Keratinocyte (primary cell): Measurements from ENCODE around the gene SIK2. TPM values are rescaled to one million over a fixed set of nuclear protein-coding genes. Genes with fewer than 3 reads are reported as not detected.
A peak's percentile ranks its signal among the peaks of the same experiment; 100 is the strongest.

Experiments
- DNase-seq: peaks from one replicate; pipeline ENCODE4 v3.0.0-alpha.2; 2011; ENCODE audit warnings: low read depth, missing footprints, low spot score
- FAIRE-seq: peaks from 2 replicates; lab custom pipeline; 2011; peaks lifted over from hg19 to GRCh38; lab: Jason Lieb, UNC
- H2AFZ ChIP-seq: 2 replicates; pipeline ENCODE4 v1.6.0; 2012; ENCODE audit warnings: low read length, control low read depth, inconsistent platforms; ENCODE audit not compliant: control insufficient read depth
- H3K27ac ChIP-seq: 2 replicates; pipeline ENCODE4 v1.5.1; 2011; ENCODE audit warnings: low read length; ENCODE audit not compliant: control insufficient read depth, insufficient read depth
- H3K27me3 ChIP-seq: 3 replicates; pipeline ENCODE4 v1.6.0; 2011; ENCODE audit warnings: low read length; ENCODE audit not compliant: control insufficient read depth, insufficient read depth; ENCODE audit errors: extremely low read depth
- H3K36me3 ChIP-seq, 2 experiments: 2 replicates in 1 of 2; 3 replicates in 1 of 2; pipeline ENCODE4 v1.5.1; 2011; ENCODE audit warnings: low read length in 2 of 2, mild to moderate bottlenecking in 1 of 2; ENCODE audit not compliant: control insufficient read depth in 2 of 2, insufficient read depth in 2 of 2; ENCODE audit errors: extremely low read depth in 1 of 2
- H3K4me1 ChIP-seq: 3 replicates; pipeline ENCODE4 v1.5.1; 2011; ENCODE audit warnings: low read length; ENCODE audit not compliant: control insufficient read depth, insufficient read depth; ENCODE audit errors: extremely low read depth
- H3K4me2 ChIP-seq: 3 replicates; pipeline ENCODE4 v1.6.0; 2011; ENCODE audit warnings: low read depth, low read length; ENCODE audit not compliant: control insufficient read depth, insufficient read depth; ENCODE audit errors: extremely low read depth
- H3K4me3 ChIP-seq, 3 experiments: fragments of 200-600 bp in 1 of 3; sonication (generic) in 1 of 3; 2 replicates in 2 of 3; 3 replicates in 1 of 3; pipeline ENCODE4 v1.5.1; 2011 to 2016; ENCODE audit warnings: low read length in 3 of 3, mild to moderate bottlenecking in 3 of 3, control low read depth in 2 of 3, inconsistent platforms in 1 of 3, low read depth in 1 of 3, mixed read lengths in 1 of 3, mixed run types in 1 of 3, moderate library complexity in 1 of 3; ENCODE audit not compliant: control insufficient read depth in 2 of 3, insufficient read depth in 2 of 3; ENCODE audit errors: extremely low read depth in 1 of 3
- H3K79me2 ChIP-seq: 2 replicates; pipeline ENCODE4 v1.6.0; 2012; ENCODE audit warnings: low read length; ENCODE audit not compliant: control insufficient read depth, insufficient read depth
- H3K9ac ChIP-seq: 3 replicates; pipeline ENCODE4 v1.6.0; 2011; ENCODE audit warnings: low read length; ENCODE audit not compliant: control insufficient read depth, insufficient read depth; ENCODE audit errors: extremely low read depth
- H3K9me1 ChIP-seq: 3 replicates; pipeline ENCODE4 v1.6.0; 2011; ENCODE audit warnings: low read length; ENCODE audit not compliant: control insufficient read depth, insufficient read depth; ENCODE audit errors: extremely low read depth
- H3K9me3 ChIP-seq: 2 replicates; pipeline ENCODE4 v1.5.1; 2012; ENCODE audit warnings: low read depth, low read length; ENCODE audit not compliant: control insufficient read depth
- H4K20me1 ChIP-seq: 3 replicates; pipeline ENCODE4 v1.6.0; 2011; ENCODE audit warnings: low read length; ENCODE audit not compliant: control insufficient read depth, insufficient read depth; ENCODE audit errors: extremely low read depth
- EZH2 ChIP-seq: IDR thresholded peaks from one replicate; pipeline ENCODE4 v1.6.1; 2012; ENCODE audit warnings: inconsistent platforms, mild to moderate bottlenecking, low read length, moderate library complexity
- dilution Hi-C: fragments of 300-500 bp; cut with MboI; formaldehyde crosslinking; loops from one replicate; pipeline ENCODE4 v1.7.0; 2020; ENCODE audit warnings: low sequenced_read_pairs; ENCODE audit not compliant: extremely low pct_ligation_motif_present
- polyA plus RNA-seq, 5 experiments: library from polyadenylated mRNA; depleted of rRNA in 3 of 5; stranded (reverse) in 3 of 5; stranded (forward) in 1 of 5; unstranded in 1 of 5; fragments of >200 nt; gene quantifications; 1 replicate in 1 of 5; 2 replicates in 3 of 5; 3 replicates in 1 of 5; pipeline versions ENCODE4 v1.2.1 to v1.2.3, GENCODE V29; 2011 to 2012; ENCODE audit warnings: missing spikeins in 2 of 5, low read depth in 1 of 5, low replicate concordance in 1 of 5
- TF ChIP-seq, protein P1 (sequence below), 3 experiments: IDR thresholded peaks in 1 of 3; conservative IDR thresholded peaks in 1 of 3; optimal IDR thresholded peaks in 1 of 3; 2 replicates in 2 of 3; 3 replicates in 1 of 3; pipeline versions ENCODE3 to v1.5.1; 2011; ENCODE audit warnings: low read length in 3 of 3, mild to moderate bottlenecking in 3 of 3, moderate library complexity in 2 of 3, control low read depth in 1 of 3, inconsistent platforms in 1 of 3; ENCODE audit not compliant: insufficient read depth in 2 of 3; ENCODE audit errors: extremely low read depth in 1 of 3

SIK2 gene
- polyA plus RNA-seq, 1 donor (not counting 4 experiments of a cell fraction or from before 2014, with no cell fraction given): 10.0 TPM

DNA sequence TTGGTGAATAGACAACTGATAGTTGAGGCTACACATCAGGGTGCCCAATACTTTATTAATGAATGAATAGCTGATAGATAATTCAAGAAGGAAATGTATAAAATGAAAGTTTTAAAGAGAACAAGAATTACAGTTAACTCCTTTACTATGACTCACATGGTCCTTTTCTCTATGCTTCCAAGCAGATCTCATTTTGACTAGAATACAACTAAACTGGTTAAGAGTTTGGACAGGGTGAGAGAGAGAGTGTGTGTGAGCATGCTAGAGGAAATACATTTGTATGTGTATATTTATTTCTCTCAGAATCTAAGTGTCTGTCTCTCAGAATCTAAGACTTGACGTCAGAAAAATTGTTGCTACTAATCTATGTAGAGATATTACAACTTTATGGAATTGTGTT, 66.7 kb downstream of the SIK2 start:
- no peaks in the 10 kb centered on the region for H3K9me1 ChIP-seq
- TF ChIP-seq, protein P1, sequence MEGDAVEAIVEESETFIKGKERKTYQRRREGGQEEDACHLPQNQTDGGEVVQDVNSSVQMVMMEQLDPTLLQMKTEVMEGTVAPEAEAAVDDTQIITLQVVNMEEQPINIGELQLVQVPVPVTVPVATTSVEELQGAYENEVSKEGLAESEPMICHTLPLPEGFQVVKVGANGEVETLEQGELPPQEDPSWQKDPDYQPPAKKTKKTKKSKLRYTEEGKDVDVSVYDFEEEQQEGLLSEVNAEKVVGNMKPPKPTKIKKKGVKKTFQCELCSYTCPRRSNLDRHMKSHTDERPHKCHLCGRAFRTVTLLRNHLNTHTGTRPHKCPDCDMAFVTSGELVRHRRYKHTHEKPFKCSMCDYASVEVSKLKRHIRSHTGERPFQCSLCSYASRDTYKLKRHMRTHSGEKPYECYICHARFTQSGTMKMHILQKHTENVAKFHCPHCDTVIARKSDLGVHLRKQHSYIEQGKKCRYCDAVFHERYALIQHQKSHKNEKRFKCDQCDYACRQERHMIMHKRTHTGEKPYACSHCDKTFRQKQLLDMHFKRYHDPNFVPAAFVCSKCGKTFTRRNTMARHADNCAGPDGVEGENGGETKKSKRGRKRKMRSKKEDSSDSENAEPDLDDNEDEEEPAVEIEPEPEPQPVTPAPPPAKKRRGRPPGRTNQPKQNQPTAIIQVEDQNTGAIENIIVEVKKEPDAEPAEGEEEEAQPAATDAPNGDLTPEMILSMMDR (optimal IDR thresholded peaks at IDR 0.05 in 1 of 3, IDR thresholded peaks at IDR 0.05 in 1 of 3, conservative IDR thresholded peaks at IDR 0.05 in 1 of 3; ENCODE audit: extremely low read depth in 1 of 3, insufficient read depth in 2 of 3, low read length in 3 of 3): no peak
- no peak for TF ChIP-seq EZH2
- no peaks in the 10 kb centered on the region for H3K79me2 ChIP-seq
- no peak overlapping the region for H3K9ac ChIP-seq
- no peaks in the 10 kb centered on the region for H3K9me3 ChIP-seq
- FAIRE-seq (no peak), DNase-seq (no peak)
- dilution Hi-C loops: no loop called here
- no peak overlapping the region for H3K4me3 ChIP-seq
- H4K20me1 ChIP-seq: no peaks in the 10 kb centered on the region
- no peak overlapping the region for H2AFZ ChIP-seq
- H3K27ac ChIP-seq: no peak overlapping the region
- no peak overlapping the region for H3K4me2 ChIP-seq
- H3K36me3 ChIP-seq: peaks cover 7 to 9% of the 10 kb centered on the region in 2 experiments
- no peaks in the 10 kb centered on the region for H3K27me3 ChIP-seq
- H3K4me1 ChIP-seq: no peaks in the 10 kb centered on the region

DNA sequence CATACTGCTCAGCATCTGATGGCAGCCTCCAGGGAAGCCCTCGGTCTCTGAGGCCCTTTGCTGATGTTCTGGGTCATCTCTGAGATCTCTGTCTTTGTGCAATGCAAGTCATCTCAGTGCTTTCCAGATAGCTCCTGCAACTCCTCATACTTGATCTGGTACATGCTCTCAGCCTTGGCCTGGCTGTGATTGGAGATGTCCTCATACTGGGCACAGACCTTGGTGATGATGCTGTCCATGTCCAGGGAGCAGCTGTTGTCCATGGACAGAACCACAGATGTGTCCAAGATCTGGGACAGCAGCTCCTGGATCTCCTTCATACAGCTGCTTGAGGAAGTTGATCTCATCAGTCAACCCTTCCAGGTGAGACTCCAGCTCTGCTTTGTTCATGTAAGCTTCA, 69.1 kb downstream of the SIK2 start:
- dilution Hi-C loops: no loop called here
- Histone ChIP-seq H2AFZ (no peak overlapping the region), H3K4me2 (no peak overlapping the region), H3K9me3 (no peaks in the 10 kb centered on the region), H3K27ac (no peak overlapping the region), H3K4me3 (no peak overlapping the region), H3K4me1 (peaks cover 2% of the 10 kb centered on the region), H3K9ac (no peak overlapping the region), H3K79me2 (no peaks in the 10 kb centered on the region), H3K36me3 (peaks cover 7 to 9% of the 10 kb centered on the region in 2 experiments), H3K27me3 (no peaks in the 10 kb centered on the region), H4K20me1 (no peaks in the 10 kb centered on the region), H3K9me1 (no peaks in the 10 kb centered on the region)
- TF ChIP-seq, protein P1 (optimal IDR thresholded peaks at IDR 0.05 in 1 of 3, IDR thresholded peaks at IDR 0.05 in 1 of 3, conservative IDR thresholded peaks at IDR 0.05 in 1 of 3; ENCODE audit: extremely low read depth in 1 of 3, insufficient read depth in 2 of 3, low read length in 3 of 3): no peak
- TF ChIP-seq EZH2: no peak
- FAIRE-seq (peak; percentile 13), DNase-seq (no peak)
